ENCODE measurements around the gene CDIP1.

- TF ChIP-seq TAF1 (IDR thresholded peaks at IDR 0.05; ENCODE audit: borderline replicate concordance, low read depth, low read length) (no peak), SREBF2 (IDR thresholded peaks at IDR 0.05; ENCODE audit: low read length) (no peak), ETV6 (conservative IDR thresholded peaks at IDR 0.05 in 1 of 2, IDR thresholded peaks at IDR 0.05 in 1 of 2; ENCODE audit: borderline replicate concordance in 1 of 2, low read depth in 1 of 2) (no peak), FOS (IDR thresholded peaks at IDR 0.05; ENCODE audit: borderline replicate concordance, extremely low read depth, insufficient read length) (no peak), POLR2A (IDR thresholded peaks at IDR 0.05; ENCODE audit: low read depth, low read length) (no peak), JUNB (IDR thresholded peaks at IDR 0.05) (no peak), CTCF (IDR thresholded peaks at IDR 0.05 in 2 of 3, conservative IDR thresholded peaks at IDR 0.05 in 1 of 3; ENCODE audit: control insufficient read depth in 2 of 3, extremely low read depth in 1 of 3, insufficient read depth in 1 of 3, low read depth in 3 of 3, low read length in 3 of 3) (no peak), SMAD1 (IDR thresholded peaks at IDR 0.05; ENCODE audit: low read depth, partially characterized antibody) (no peak), EP300 (IDR thresholded peaks at IDR 0.05; ENCODE audit: borderline replicate concordance in 1 of 2, control insufficient read depth in 1 of 2, low read depth in 2 of 2, low read length in 2 of 2) (no peak), MXI1 (IDR thresholded peaks at IDR 0.05; ENCODE audit: low read depth, low read length) (no peak)
Observed at GRCh38 chr16:4468972-4469371, 69.6 kb downstream of the CDIP1 start.

Data from GM12878 (cell line).